ENCODE data around the gene REPIN1.

REPIN1 gene

GRCh38 chr7:150406567-150407421 lies 38.2 kb downstream of the REPIN1 start:
- peak overlapping the region; percentile 94 for H3K27ac ChIP-seq
- DNase-seq, result no peak

DNA sequence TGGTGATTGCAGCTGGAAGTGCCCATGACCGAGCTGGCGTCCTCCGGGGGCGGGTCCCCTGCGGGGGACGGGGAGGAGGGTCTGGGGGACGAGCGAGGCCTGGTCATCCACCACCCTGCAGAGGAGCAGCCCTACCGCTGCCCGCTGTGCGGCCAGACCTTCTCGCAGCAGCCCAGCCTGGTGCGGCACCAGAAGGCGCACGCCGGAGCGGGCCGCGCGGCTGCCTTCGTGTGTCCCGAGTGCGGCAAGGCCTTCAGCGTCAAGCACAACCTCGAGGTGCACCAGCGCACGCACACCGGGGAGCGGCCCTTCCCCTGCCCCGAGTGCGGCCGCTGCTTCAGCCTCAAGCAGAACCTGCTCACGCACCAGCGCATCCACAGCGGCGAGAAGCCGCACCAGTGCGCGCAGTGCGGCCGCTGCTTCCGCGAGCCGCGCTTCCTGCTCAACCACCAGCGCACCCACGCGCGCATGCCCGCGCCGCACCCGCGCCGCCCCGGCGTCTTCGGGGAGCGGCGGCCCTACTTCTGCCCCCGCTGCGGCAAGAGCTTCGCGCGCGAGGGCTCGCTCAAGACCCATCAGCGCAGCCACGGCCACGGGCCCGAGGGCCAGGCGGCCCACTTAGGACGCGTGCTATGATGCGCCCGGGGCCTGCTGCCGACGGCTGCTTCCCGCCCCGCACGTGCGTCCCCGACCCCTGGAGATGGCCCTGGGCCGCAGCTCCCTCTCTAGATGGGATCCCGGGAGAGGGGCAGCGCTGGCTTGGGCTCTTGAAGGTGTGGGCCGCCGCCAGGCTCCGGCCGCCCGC lies 39.2 kb downstream of the REPIN1 start:
- Histone ChIP-seq H3K27me3 (ENCODE audit: insufficient read depth, low read depth, severe bottlenecking) (no peaks in the 10 kb centered on the region), H3K9me3 (ENCODE audit: severe bottlenecking) (no peaks in the 10 kb centered on the region), H3K36me3 (peaks cover 15% of the 10 kb centered on the region), H3K4me3 (ENCODE audit: low read depth, low read length) (no peak overlapping the region), H3K27ac (peak overlapping the region; percentile 94)
- TF ChIP-seq CTCF (IDR thresholded peaks at IDR 0.05; ENCODE audit: low read depth, low read length), result no peak
- DNase-seq, result no peak

More at GRCh38 chr7:150406567-150407421, 38.2 kb downstream of the REPIN1 start:
- Histone ChIP-seq H3K36me3 (peaks cover 15% of the 10 kb centered on the region), H3K27me3 (ENCODE audit: insufficient read depth, low read depth, severe bottlenecking) (no peaks in the 10 kb centered on the region), H3K4me3 (ENCODE audit: low read depth, low read length) (no peak overlapping the region), H3K9me3 (ENCODE audit: severe bottlenecking) (no peaks in the 10 kb centered on the region)
- no peak for TF ChIP-seq CTCF (IDR thresholded peaks at IDR 0.05; ENCODE audit: low read depth, low read length)

DNA sequence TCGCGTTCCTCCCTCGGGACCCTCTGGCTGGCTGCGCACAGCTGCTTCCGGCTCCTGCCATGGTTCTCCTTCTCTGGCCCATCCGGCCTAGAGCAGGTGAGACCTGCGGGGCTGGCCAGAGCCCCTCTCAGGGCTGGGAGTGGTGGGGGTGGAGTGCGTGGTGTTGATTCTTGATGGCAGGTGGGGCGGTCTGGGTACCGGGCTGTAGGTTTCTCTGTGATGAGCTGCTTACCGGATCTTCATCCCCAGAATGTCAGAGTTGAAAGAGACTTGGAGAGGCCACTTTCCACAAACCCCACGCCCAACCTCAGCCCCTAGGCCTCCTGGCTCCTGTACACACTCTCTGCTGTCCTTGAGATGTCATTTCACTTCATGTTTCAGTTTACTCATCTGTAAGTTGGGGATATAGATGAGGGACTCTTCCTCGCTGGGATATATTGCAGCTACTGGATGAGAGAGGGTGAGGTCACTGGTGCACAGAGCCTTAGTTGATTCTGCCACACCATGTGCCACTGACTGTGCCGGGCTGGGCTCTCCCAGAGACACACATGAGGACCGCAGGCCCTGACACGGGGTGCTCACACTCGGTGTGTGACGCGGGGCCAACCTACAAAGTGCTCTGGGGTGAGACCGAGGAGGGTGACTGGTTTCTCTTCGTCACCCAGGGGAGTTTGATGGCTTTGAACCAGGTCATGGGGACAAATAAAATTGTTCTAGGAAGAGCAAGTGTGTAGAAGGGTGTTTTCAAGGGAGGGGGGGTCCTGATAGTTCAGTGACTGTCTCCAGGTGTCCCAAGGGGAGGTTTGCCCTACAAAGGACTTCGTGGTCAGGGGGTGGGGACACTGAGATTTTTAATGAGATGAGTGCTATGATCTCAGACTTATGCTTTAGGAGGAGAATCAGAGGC lies 40.0 kb downstream of the REPIN1 start:
- H3K36me3 ChIP-seq, result peaks cover 15% of the 10 kb centered on the region
- H3K9me3 ChIP-seq (ENCODE audit: severe bottlenecking), result no peaks in the 10 kb centered on the region
- no peak for TF ChIP-seq CTCF (IDR thresholded peaks at IDR 0.05; ENCODE audit: low read depth, low read length)
- H3K27me3 ChIP-seq (ENCODE audit: insufficient read depth, low read depth, severe bottlenecking), result no peaks in the 10 kb centered on the region
- DNase-seq, result no peak
- peak overlapping the region; percentile 29; the same call in 1 of the 2 replicates for H3K27ac ChIP-seq
- H3K4me3 ChIP-seq (ENCODE audit: low read depth, low read length), result no peak overlapping the region

DNA sequence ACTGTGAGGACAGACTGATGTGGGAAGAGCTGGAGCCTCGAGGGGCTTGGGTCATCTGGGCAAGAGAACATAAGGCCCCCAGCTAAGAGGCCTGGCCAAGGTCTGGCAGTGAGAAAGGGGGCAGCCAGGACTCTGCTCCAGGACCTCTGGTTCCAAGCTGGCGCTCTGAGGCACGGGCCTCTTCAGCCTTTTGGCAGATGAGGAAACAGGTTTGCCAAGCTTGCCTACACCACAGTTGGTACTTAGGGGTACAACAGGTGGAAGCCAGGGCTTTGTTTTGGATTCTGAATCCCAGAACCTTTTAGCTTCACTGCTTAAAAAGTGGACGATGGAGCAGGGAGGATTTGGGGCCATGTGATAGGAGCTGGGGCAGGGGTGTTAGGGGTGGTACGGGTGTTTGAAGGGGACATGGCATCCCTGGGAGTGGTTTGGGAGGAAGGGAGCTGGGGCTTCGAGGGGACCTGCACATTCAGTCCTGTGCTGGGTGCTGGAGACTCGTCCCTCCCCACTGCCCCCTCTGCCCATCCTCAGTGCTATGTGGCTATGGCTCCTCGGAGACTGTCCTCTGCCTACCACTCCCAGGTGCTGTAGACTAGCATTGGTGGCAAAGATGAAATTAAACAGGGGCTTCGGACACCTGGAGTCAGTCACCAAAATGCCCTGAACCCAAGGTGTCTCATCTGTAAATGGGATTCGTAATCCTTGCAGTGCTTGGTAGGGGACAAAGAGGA lies 40.8 kb downstream of the REPIN1 start:
- H3K27ac ChIP-seq, result no peak overlapping the region
- no peak for DNase-seq

More for the DNA sequence above, 40.8 kb downstream of the REPIN1 start:
- Histone ChIP-seq H3K36me3 (peaks cover 15% of the 10 kb centered on the region), H3K9me3 (ENCODE audit: severe bottlenecking) (no peaks in the 10 kb centered on the region), H3K27me3 (ENCODE audit: insufficient read depth, low read depth, severe bottlenecking) (no peaks in the 10 kb centered on the region), H3K4me3 (ENCODE audit: low read depth, low read length) (no peak overlapping the region)
- TF ChIP-seq CTCF (IDR thresholded peaks at IDR 0.05; ENCODE audit: low read depth, low read length), result no peak
